Measurements from ENCODE around the gene FAM110D.

FAM110D gene

GRCh38 chr1:26158908-26159742 is at the start of gene FAM110D:
Gene FAM110D (plus strand): TSS chr1:26159079. CDS start chr1:26161292, 2,213 bp downstream.
- no peak for DNase-seq (ENCODE audit: low read depth in 2 of 2)

GRCh38 chr1:26109229-26110164 is 49.4 kb upstream of the FAM110D start:
- no peak for DNase-seq (ENCODE audit: low read depth in 2 of 2)

GRCh38 chr1:26110731-26111529 is 47.9 kb upstream of the FAM110D start:
- peak; percentile 36 to 37 for DNase-seq (ENCODE audit: low read depth in 2 of 2)

- peak; percentile 92 to 93 for DNase-seq (ENCODE audit: low read depth in 2 of 2)
These were observed 47.1 kb upstream of the FAM110D start, which contains the start of gene PDIK1L for GRCh38 chr1:26111530-26112406. Gene PDIK1L (plus strand): TSS chr1:26111824. CDS start chr1:26114309, 2,485 bp downstream.

- DNase-seq (ENCODE audit: low read depth in 2 of 2) = no peak
These were observed 46.5 kb upstream of the FAM110D start for GRCh38 chr1:26112407-26112775.

- DNase-seq (ENCODE audit: low read depth in 2 of 2) = no peak
These were observed 44.5 kb upstream of the FAM110D start for GRCh38 chr1:26114165-26114927.

GRCh38 chr1:26119892-26120608 is 38.8 kb upstream of the FAM110D start:
- no peak for DNase-seq (ENCODE audit: low read depth in 2 of 2)

GRCh38 chr1:26121854-26122773 is 36.8 kb upstream of the FAM110D start:
- DNase-seq (ENCODE audit: low read depth in 2 of 2) = no peak

- no peak for DNase-seq (ENCODE audit: low read depth in 2 of 2)
These were observed 35.6 kb upstream of the FAM110D start for GRCh38 chr1:26122988-26123973.

GRCh38 chr1:26124418-26125331 is 34.2 kb upstream of the FAM110D start:
- no peak for DNase-seq (ENCODE audit: low read depth in 2 of 2)

- no peak for DNase-seq (ENCODE audit: low read depth in 2 of 2)
These were observed 33.5 kb upstream of the FAM110D start for GRCh38 chr1:26125382-26125781.

- no peak for DNase-seq (ENCODE audit: low read depth in 2 of 2)
These were observed 32.9 kb upstream of the FAM110D start for GRCh38 chr1:26125946-26126320.

GRCh38 chr1:26126321-26127084 is 32.4 kb upstream of the FAM110D start:
- no peak for DNase-seq (ENCODE audit: low read depth in 2 of 2)

- no peak for DNase-seq (ENCODE audit: low read depth in 2 of 2)
These were observed 31.4 kb upstream of the FAM110D start for GRCh38 chr1:26127235-26128163.

Data from fibroblast of skin of left quadriceps (primary cell).